NOMO-1 treated with dmso at 0.1 percent for 144 hours (cell line): Measurements from ENCODE around the gene TNS3.

Experiments used
- DNase-seq: peaks from one replicate; lab custom pipeline; 2025; ENCODE audit not compliant: unreplicated experiment; lab: John Stamatoyannopoulos, UW

Gene TNS3

GRCh38 chr7:47376991-47377616, 204.8 kb downstream of the TNS3 start:
- no peak for DNase-seq

DNA sequence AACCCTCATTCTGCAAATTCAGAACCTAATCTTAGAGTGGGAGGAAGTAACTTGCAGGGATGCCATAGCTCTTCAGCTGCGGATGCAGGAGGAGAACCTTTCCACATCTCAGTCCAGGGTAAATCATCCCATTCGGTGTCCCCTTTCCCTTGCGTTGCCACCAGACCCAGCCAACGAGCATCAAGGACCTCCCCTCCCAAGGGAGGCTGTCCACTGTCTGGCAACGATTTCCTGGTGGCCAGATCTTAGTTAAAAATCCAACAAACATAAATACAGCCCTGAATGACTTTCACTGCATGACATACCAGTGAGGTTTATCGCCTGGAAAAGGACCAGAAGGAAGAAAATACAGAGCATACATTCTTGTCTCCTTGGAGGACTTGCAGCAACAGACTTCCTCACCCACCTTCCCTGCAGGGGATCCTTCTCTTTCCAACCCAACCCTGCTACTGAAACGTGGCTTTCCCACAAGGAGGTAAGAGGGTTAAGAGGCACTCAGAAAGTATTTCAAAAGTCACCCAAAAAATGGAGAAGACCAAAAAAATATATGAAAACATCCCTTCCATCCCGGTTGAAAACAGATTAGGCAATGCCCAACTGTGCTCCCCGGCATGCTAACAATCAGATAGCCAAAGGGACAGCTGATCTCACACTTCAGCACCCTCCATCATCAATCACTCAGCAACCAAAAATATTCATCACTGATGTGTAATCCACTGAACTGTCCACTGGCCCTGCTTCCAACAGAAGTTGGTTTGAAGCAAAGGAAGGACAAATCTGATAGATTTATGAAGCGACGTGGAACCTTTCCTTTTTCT, 206.6 kb downstream of the TNS3 start:
- DNase-seq = no peak

DNA sequence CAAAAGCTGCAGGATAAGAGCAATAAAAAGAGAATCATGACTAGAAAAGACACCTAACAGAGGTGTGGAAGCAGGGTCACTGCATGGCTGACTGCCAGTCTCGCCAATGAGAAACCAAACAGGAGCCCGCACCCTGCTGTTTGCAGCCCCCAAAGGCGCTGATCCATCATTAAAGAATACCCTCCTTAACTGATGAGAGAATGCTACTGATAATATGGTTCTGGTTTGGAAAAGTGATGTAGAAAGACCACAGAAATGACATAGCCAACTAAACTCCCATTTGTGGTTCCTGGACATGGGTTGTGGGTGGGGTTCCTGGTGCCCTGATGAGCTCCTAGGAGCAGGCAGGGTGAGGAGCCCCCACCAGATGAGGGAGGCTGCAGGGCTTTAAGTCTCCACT, 207.4 kb downstream of the TNS3 start:
- no peak for DNase-seq

- no peak for DNase-seq
These were observed 207.9 kb downstream of the TNS3 start for GRCh38 chr7:47373871-47374451.

- DNase-seq = no peak
These were observed 210.1 kb downstream of the TNS3 start for GRCh38 chr7:47371733-47372368.

DNA sequence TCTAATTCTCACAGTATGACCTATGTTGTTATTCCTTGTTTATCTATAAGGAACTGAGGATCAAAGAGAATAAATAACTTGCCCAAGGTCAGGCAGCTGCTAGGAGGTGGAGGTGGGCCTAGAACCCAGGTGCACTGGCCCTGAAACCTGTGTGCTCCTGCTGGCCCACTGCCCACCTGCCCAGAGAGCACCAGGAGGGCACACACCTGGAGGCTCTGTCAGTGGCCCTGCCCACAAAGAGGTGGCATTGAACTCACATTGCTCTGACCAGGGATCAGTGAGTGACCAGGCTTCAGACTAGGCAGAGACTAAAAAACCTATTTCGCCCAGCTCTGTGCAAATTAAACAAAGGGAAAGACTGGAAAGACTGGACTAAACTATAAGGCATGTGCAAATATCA, 210.6 kb downstream of the TNS3 start:
- no peak for DNase-seq

DNA sequence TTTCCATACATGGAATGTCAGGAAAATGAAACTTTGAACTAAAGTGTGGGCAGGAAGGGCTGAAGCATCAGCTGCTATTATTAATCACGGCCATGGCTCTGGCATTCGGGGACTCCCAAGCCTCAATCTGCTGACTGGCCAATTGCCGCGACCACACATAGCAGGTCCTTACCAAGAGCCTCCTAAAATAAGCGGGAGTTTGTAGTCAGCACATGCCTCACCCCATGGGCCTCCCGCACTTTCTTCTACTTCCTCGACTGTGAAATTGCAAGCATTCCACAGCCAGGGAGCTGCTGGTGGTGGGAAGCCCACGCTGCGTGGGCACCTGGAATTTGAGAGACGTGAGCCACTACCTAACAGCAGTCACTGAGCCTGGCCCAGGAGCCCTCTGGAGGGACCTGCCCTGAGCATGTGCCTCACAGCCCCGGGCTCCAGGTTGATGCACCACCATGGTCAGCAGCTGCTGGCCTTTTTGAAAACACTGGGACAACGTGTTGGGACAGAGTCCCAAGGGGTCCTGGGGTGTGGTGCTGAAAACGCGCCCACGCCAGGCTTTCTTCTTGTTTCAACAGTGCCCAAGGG, 211.4 kb downstream of the TNS3 start:
- no peak for DNase-seq

DNA sequence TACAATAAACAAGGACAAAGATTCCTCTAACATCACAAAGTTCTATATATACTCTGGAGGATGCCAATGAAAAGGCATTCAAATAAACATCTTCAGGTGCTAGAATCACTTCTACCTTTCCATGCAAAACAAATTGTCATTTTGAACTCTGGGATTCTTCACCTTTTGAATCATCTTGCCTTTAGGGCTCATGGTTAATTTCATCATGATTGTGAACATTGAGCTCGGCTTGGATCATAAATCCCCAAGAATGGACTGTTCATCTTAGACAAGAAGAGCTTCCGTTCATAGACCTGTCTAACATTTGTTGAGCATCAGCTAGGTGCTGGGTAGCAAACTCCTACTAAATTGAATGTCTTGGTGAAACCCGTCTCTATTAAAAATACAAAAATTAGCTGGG, 212.2 kb downstream of the TNS3 start:
- DNase-seq = no peak

GRCh38 chr7:47368190-47368812, 213.6 kb downstream of the TNS3 start:
- DNase-seq = no peak

DNA sequence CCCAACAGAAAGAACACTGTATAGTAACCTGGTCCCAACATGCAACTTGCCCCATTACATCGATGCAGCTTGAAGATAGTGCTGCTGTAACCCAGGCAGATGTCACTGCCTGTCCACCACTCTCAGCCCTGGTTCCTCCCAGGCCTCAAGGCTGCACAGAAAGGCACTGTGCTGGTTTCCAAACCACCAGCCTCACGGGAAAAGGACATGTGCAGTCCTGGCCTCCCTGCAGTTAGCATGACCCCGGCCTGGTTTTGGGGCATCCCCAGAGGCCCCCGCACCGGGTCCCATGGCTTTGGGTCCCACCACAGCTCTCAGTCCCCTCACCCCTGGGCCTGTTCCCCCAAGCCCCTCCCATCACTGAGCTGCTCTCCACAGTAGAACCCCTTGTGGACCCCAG, 214.5 kb downstream of the TNS3 start:
- DNase-seq = no peak

DNA sequence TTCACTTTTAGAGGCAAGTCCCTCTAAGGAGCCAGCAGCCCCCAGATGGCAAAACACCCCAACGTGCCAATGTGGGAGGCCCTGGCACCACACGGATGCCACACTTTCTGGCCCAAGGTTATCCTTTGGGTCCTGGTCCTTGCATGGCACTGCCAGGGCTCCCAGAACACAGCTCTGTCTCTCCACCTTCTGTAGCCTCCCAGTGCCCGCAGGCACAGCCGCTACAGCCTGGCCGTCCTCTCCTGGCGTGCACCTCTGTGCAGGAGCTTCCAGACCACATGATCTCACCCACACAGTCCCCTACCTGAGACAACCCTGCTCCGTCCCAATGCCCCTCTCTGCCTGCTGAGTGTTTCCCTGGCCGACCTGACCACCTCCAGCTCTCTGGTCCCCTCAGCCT, 215.0 kb downstream of the TNS3 start:
- DNase-seq = no peak

- no peak for DNase-seq
These were observed 215.7 kb downstream of the TNS3 start for GRCh38 chr7:47366211-47366610.

- DNase-seq = no peak
These were observed 218.9 kb downstream of the TNS3 start for GRCh38 chr7:47362984-47363383.

DNA sequence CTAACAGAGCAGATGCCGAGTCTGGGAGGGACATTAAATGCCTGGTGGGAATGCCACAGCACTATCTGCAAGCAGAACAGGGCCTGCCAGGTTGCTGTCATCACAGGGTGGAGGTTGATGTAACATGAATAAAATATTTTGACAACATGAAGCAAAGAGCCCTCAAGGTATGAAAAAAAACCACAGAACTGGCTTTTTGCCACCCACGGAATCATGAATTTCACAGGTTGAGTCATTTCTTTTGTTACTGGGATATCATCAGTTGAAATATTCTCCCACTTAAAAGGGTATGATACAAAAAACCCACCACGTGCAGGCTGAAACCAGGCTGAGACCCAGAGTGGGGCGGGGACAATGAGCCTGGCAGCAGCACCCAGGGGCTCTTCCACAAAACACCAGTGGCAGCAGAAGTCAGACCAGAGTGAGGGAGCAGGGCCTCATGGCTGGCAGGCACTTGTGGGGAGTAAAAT, 220.1 kb downstream of the TNS3 start:
- DNase-seq = no peak

DNA sequence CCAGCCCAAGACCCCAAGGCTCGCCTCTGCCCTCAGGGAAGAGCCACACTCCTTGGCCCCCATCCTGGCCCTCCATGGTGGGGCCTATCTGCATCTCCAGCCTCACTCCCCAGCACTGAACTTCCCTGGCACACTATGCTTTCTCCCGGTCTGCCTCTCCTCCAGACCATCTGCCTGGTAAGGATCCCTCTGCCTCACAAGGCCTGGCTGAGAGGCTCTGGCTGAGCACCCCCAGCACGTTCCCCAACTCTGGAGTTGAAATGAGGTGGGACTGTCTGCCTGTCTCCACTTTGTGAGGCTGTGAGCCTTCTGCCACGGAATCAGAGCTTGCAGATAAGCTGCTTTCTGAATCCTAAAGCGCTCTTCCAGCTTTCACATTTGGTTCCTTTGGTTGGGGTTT, 220.7 kb downstream of the TNS3 start:
- DNase-seq = no peak

DNA sequence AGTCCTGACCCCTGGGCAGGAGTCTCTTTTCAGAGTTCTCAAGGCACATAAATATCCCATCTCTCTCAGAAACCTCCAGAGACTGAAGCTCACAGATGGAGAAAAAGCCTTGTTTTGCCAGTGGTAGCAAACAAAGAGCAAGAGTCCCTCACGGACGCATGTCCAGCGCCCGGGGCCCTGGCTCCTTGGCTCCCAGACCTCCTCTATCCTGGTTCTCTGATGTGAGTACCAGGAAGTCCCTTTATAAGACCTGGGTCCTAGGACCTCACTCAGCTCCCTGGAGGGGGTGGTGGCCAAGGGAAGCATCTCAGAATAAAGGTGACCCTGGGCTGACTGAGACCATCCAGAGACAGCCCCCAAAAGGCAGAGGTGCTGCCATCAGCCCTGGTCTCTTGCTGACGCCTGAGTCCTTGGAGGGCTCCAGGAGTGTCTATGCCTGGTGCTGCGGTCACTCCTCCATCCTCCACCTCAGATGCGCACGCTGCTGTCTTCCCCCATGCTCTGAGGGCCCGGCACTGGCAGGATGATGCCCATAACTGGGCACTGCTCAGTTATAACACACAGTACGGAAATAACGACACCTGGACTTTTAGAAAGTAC, 221.5 kb downstream of the TNS3 start:
- DNase-seq = no peak

GRCh38 chr7:47358944-47359588, 222.8 kb downstream of the TNS3 start:
- no peak for DNase-seq

DNA sequence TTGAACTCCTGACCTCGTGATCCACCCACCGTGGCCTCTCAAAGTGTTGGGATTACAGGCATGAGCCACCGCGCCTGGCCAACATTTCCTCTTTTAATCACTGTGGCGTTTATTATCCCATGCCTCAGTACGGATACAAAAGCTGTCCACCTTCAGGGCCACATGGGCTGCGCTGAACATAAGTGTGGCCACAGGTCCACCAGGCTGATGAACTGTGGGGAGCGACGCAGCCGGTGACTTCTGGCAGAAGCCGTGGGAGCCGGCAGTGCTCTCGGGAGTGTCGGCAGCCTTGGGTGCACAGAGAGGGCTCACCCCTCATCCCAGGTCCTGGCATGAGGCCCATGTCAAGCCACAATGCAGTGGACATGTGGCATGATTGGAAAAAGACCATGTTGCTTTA, 223.6 kb downstream of the TNS3 start:
- no peak for DNase-seq

GRCh38 chr7:47357863-47358262, 224.0 kb downstream of the TNS3 start:
- DNase-seq = no peak

- DNase-seq = no peak
These were observed 224.6 kb downstream of the TNS3 start for GRCh38 chr7:47357361-47357760.
